ENCODE results near the gene CDKN1A. TPM values are rescaled to one million over a fixed set of nuclear protein-coding genes. Genes with fewer than 3 reads are reported as not detected.
A peak's percentile ranks its signal among the peaks of the same experiment; 100 is the strongest.
"Not testable (repeated sequence)": the region's sequence is repeated elsewhere in the genome, so short reads cannot be mapped to it uniquely, and the experiment has no call there.

Gene CDKN1A
- total RNA-seq (2014; rRNA removed; shearing (Covaris generic)) = 119 and 142 TPM in 2 replicates

- DNase-seq (ENCODE audit: low spot score) = peak; percentile 94
These were observed at the start of gene CDKN1A for GRCh38 chr6:36678488-36679042. CDKN1A (plus strand) TSS chr6:36678714; CDS start chr6:36684102, 5,388 bp downstream.

- no peak for DNase-seq (ENCODE audit: low spot score)
These were observed 48.7 kb upstream of the CDKN1A start for GRCh38 chr6:36629784-36630183.

GRCh38 chr6:36631326-36632011 lies 47.0 kb upstream of the CDKN1A start:
- no peak for DNase-seq (ENCODE audit: low spot score)

- DNase-seq (ENCODE audit: low spot score) = no peak
These were observed 45.1 kb upstream of the CDKN1A start for GRCh38 chr6:36633370-36633769.

- peak; percentile 82 for DNase-seq (ENCODE audit: low spot score)
These were observed 44.6 kb upstream of the CDKN1A start for GRCh38 chr6:36633915-36634314.

- no peak for DNase-seq (ENCODE audit: low spot score)
These were observed 44.0 kb upstream of the CDKN1A start for GRCh38 chr6:36634317-36635108.

- no peak for DNase-seq (ENCODE audit: low spot score)
These were observed 42.2 kb upstream of the CDKN1A start for GRCh38 chr6:36636283-36636682.

- DNase-seq (ENCODE audit: low spot score) = no peak
These were observed 41.7 kb upstream of the CDKN1A start for GRCh38 chr6:36636687-36637418.

- DNase-seq (ENCODE audit: low spot score) = no peak
These were observed 39.9 kb upstream of the CDKN1A start for GRCh38 chr6:36638579-36638978.

- DNase-seq (ENCODE audit: low spot score) = no peak
These were observed 39.2 kb upstream of the CDKN1A start for GRCh38 chr6:36639171-36639808.

GRCh38 chr6:36641543-36641942 lies 37.0 kb upstream of the CDKN1A start:
- DNase-seq (ENCODE audit: low spot score) = no peak

GRCh38 chr6:36642913-36643817 lies 35.3 kb upstream of the CDKN1A start:
- DNase-seq (ENCODE audit: low spot score) = peak; percentile 77

GRCh38 chr6:36643977-36644376 lies 34.5 kb upstream of the CDKN1A start:
- no peak for DNase-seq (ENCODE audit: low spot score)

GRCh38 chr6:36649086-36649485 lies 29.4 kb upstream of the CDKN1A start:
- DNase-seq (ENCODE audit: low spot score) = no peak

GRCh38 chr6:36649701-36650484 lies 28.6 kb upstream of the CDKN1A start:
- DNase-seq (ENCODE audit: low spot score) = no peak

- DNase-seq (ENCODE audit: low spot score) = no peak
These were observed 27.6 kb upstream of the CDKN1A start for GRCh38 chr6:36650848-36651478.

GRCh38 chr6:36651659-36652379 lies 26.7 kb upstream of the CDKN1A start:
- no peak for DNase-seq (ENCODE audit: low spot score)

- DNase-seq (ENCODE audit: low spot score) = not testable (repeated sequence)
These were observed 24.0 kb upstream of the CDKN1A start for GRCh38 chr6:36654469-36654868.

Data from H4 (cell line).